Panc1 (cell line): ENCODE data around the gene TSPAN31. TPM values are rescaled to one million over a fixed set of nuclear protein-coding genes. Genes with fewer than 3 reads are reported as not detected.

Experiments
- ATAC-seq: fragments of 200-7000 bp; cut with Tn5 transposase; 2 replicates; pipeline ENCODE4 v1.9.1; 2020; ENCODE audit warnings: mild to moderate bottlenecking, moderate library complexity
- BruUV-seq: library from RNA; stranded (reverse); fragments of 400-500 nt; replicated peaks from 2 replicates; lab custom pipeline; 2021; lab: Mats Ljungman, UMichigan
- CTCF ChIA-PET: fragments of 300-600 bp; sonication (Branson Sonifier 250); formaldehyde crosslinking; loops from one replicate; lab custom pipeline; 2022; ENCODE audit warnings: antibody characterized with exemption; lab: Charles Lee
- POLR2A ChIA-PET: fragments of 300-600 bp; sonication (Branson Sonifier 250); formaldehyde crosslinking; loops from one replicate; lab custom pipeline; 2022; ENCODE audit warnings: antibody characterized with exemption; lab: Charles Lee
- DNase-seq: peaks from one replicate; pipeline ENCODE4 v3.0.0-alpha.2; 2010; ENCODE audit warnings: low read depth, low spot score
- H3K27ac ChIP-seq: 2 replicates; pipeline ENCODE4 v1.5.1; 2011; ENCODE audit warnings: mild to moderate bottlenecking, low read length, inconsistent platforms
- H3K27me3 ChIP-seq: fragments of 200-500 bp; sonication (Bioruptor generic); 2 replicates; pipeline ENCODE4 v1.6.0; 2014; ENCODE audit warnings: low read length, inconsistent platforms; ENCODE audit not compliant: control insufficient read depth, insufficient read depth
- H3K36me3 ChIP-seq: fragments of 200-500 bp; sonication (Bioruptor generic); 2 replicates; pipeline ENCODE4 v1.5.1; 2014; ENCODE audit warnings: inconsistent platforms, mild to moderate bottlenecking, low read length, moderate library complexity; ENCODE audit not compliant: control insufficient read depth, insufficient read depth
- H3K4me1 ChIP-seq: 2 replicates; pipeline ENCODE4 v1.5.1; 2011; ENCODE audit warnings: inconsistent platforms, mild to moderate bottlenecking, low read length, moderate library complexity; ENCODE audit not compliant: control insufficient read depth, insufficient read depth
- H3K4me3 ChIP-seq, 2 experiments: 2 replicates each; pipeline ENCODE4 v1.5.1; 2011 to 2012; ENCODE audit warnings: low read depth in 2 of 2, low read length in 2 of 2, mild to moderate bottlenecking in 2 of 2, inconsistent platforms in 1 of 2, moderate library complexity in 1 of 2
- H3K9me3 ChIP-seq: fragments of 200-500 bp; sonication (Bioruptor generic); 2 replicates; pipeline ENCODE4 v1.5.1; 2014; ENCODE audit warnings: low read depth, mild to moderate bottlenecking, inconsistent platforms, low read length, moderate library complexity; ENCODE audit not compliant: control insufficient read depth, insufficient read depth
- POLR2AphosphoS5 ChIP-seq: IDR thresholded peaks from 2 replicates; pipeline ENCODE4 v1.6.1; 2012; ENCODE audit warnings: mild to moderate bottlenecking, low read depth, low read length, moderate library complexity
- SIN3A ChIP-seq: IDR thresholded peaks from 2 replicates; pipeline ENCODE4 v1.6.1; 2012; ENCODE audit warnings: low read depth, mild to moderate bottlenecking, low read length, moderate library complexity, borderline replicate concordance; ENCODE audit not compliant: insufficient read depth
- TCF7L2 ChIP-seq: IDR thresholded peaks from 2 replicates; pipeline ENCODE4 v1.6.1; 2011; ENCODE audit warnings: mild to moderate bottlenecking, low read depth, low read length, inconsistent platforms
- in situ Hi-C: cut with HindIII; loops from 2 replicates; pipeline ENCODE4 v1.10.0; 2016; ENCODE audit warnings: low sequenced_read_pairs, low pct_unique_long_range_greater_than_20kb
- intact Hi-C: fragments of 100-400 bp; cut with micrococcal nuclease; formaldehyde crosslinking; loops from one replicate; pipeline ENCODE4 v1.10.0; 2022; ENCODE audit not compliant: unreplicated experiment
- total RNA-seq: library from RNA; stranded (reverse); gene quantifications from one replicate; pipeline ENCODE4 v1.2.1, GENCODE V29; 2021; ENCODE audit not compliant: unreplicated experiment
- TF ChIP-seq, protein P1 (sequence below): fragments of 450-650 bp; IDR thresholded peaks from 2 replicates; pipeline ENCODE4 v1.5.1; 2017; ENCODE audit warnings: mild to moderate bottlenecking
- TF ChIP-seq, protein P2 (sequence below), 2 experiments: IDR thresholded peaks; 2 replicates each; pipeline ENCODE4 v1.6.1; 2011 to 2012; ENCODE audit warnings: low read depth in 2 of 2, control low read depth in 1 of 2, low read length in 1 of 2, mild to moderate bottlenecking in 1 of 2, moderate library complexity in 1 of 2; ENCODE audit not compliant: insufficient read depth in 1 of 2

Gene TSPAN31
- total RNA-seq, 1 experiment from 2014 or later = 17.5 TPM

GRCh38 chr12:57764662-57765002, 19.8 kb downstream of the TSPAN31 start:
- DNase-seq (no peak), ATAC-seq (no peak)
- Histone ChIP-seq H3K4me1 (peaks cover 15% of the 10 kb centered on the region), H3K9me3 (no peaks in the 10 kb centered on the region), H3K27me3 (peaks cover 4% of the 10 kb centered on the region; the same call in 1 of the 2 replicates), H3K4me3 (peak overlapping the region; percentile 37 to 57), H3K27ac (peak overlapping the region; percentile 64), H3K36me3 (no peaks in the 10 kb centered on the region; the same call in 1 of the 2 replicates)
- in situ Hi-C loops (no loop called here), intact Hi-C loops (no loop called here)
- CTCF ChIA-PET = no interaction called here
- TF ChIP-seq POLR2AphosphoS5 (no peak), SIN3A (no peak), TCF7L2 (no peak)
- TF ChIP-seq, protein P1, sequence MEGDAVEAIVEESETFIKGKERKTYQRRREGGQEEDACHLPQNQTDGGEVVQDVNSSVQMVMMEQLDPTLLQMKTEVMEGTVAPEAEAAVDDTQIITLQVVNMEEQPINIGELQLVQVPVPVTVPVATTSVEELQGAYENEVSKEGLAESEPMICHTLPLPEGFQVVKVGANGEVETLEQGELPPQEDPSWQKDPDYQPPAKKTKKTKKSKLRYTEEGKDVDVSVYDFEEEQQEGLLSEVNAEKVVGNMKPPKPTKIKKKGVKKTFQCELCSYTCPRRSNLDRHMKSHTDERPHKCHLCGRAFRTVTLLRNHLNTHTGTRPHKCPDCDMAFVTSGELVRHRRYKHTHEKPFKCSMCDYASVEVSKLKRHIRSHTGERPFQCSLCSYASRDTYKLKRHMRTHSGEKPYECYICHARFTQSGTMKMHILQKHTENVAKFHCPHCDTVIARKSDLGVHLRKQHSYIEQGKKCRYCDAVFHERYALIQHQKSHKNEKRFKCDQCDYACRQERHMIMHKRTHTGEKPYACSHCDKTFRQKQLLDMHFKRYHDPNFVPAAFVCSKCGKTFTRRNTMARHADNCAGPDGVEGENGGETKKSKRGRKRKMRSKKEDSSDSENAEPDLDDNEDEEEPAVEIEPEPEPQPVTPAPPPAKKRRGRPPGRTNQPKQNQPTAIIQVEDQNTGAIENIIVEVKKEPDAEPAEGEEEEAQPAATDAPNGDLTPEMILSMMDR = no peak
- TF ChIP-seq, protein P2, sequence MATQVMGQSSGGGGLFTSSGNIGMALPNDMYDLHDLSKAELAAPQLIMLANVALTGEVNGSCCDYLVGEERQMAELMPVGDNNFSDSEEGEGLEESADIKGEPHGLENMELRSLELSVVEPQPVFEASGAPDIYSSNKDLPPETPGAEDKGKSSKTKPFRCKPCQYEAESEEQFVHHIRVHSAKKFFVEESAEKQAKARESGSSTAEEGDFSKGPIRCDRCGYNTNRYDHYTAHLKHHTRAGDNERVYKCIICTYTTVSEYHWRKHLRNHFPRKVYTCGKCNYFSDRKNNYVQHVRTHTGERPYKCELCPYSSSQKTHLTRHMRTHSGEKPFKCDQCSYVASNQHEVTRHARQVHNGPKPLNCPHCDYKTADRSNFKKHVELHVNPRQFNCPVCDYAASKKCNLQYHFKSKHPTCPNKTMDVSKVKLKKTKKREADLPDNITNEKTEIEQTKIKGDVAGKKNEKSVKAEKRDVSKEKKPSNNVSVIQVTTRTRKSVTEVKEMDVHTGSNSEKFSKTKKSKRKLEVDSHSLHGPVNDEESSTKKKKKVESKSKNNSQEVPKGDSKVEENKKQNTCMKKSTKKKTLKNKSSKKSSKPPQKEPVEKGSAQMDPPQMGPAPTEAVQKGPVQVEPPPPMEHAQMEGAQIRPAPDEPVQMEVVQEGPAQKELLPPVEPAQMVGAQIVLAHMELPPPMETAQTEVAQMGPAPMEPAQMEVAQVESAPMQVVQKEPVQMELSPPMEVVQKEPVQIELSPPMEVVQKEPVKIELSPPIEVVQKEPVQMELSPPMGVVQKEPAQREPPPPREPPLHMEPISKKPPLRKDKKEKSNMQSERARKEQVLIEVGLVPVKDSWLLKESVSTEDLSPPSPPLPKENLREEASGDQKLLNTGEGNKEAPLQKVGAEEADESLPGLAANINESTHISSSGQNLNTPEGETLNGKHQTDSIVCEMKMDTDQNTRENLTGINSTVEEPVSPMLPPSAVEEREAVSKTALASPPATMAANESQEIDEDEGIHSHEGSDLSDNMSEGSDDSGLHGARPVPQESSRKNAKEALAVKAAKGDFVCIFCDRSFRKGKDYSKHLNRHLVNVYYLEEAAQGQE (IDR thresholded peaks at IDR 0.05; ENCODE audit: insufficient read depth in 1 of 2, low read depth in 2 of 2, low read length in 1 of 2) = no peak
- no TSS peak for BruUV-seq
- POLR2A ChIA-PET = no interaction called here

- Histone ChIP-seq H3K4me3 (peak overlapping the region; percentile 37 to 57), H3K27ac (peak overlapping the region; percentile 64), H3K9me3 (no peaks in the 10 kb centered on the region), H3K4me1 (peaks cover 15% of the 10 kb centered on the region), H3K36me3 (no peaks in the 10 kb centered on the region; the same call in 1 of the 2 replicates), H3K27me3 (peaks cover 4% of the 10 kb centered on the region; the same call in 1 of the 2 replicates)
- in situ Hi-C loops = no loop called here
- TF ChIP-seq, protein P2 (IDR thresholded peaks at IDR 0.05; ENCODE audit: insufficient read depth in 1 of 2, low read depth in 2 of 2, low read length in 1 of 2) = 0 out of 4 replicates have a peak, but pooled peaks of 1 of the 2 experiments have one; percentile 14
- TF ChIP-seq POLR2AphosphoS5 = no peak
- TF ChIP-seq SIN3A = no peak
- TF ChIP-seq, protein P1 = peak; percentile 89
- ChIA-PET CTCF (no interaction called here), POLR2A (no interaction called here)
- intact Hi-C loops = no loop called here
- no TSS peak for BruUV-seq
- no peak for DNase-seq
- ATAC-seq = peak; percentile 74
These were observed 20.3 kb downstream of the TSPAN31 start for GRCh38 chr12:57765003-57765697.
